Hepatocyte (in vitro differentiated cells): Measurements from ENCODE around the gene PTN. TPM values are rescaled to one million over a fixed set of nuclear protein-coding genes. Genes with fewer than 3 reads are reported as not detected.

Source experiments
- DNase-seq: peaks from one replicate; pipeline ENCODE4 v3.0.0-alpha.2; 2016; ENCODE audit warnings: low spot score
- H2AFZ ChIP-seq: fragments of 200-600 bp; sonication (generic); 2 replicates; pipeline ENCODE4 v1.6.0; 2016; ENCODE audit warnings: antibody characterized with exemption, mild to moderate bottlenecking
- H3K27ac ChIP-seq: fragments of 200-600 bp; sonication (generic); 2 replicates; pipeline ENCODE4 v1.5.1; 2016; ENCODE audit warnings: mild to moderate bottlenecking
- H3K27me3 ChIP-seq: fragments of 200-600 bp; sonication (generic); 2 replicates; pipeline ENCODE4 v1.6.1; 2016
- H3K36me3 ChIP-seq: fragments of 200-600 bp; sonication (generic); replicated peaks from 2 replicates; pipeline ENCODE4 v1.5.1; 2016; ENCODE audit warnings: low read depth; ENCODE audit not compliant: insufficient read depth
- H3K4me1 ChIP-seq: fragments of 200-600 bp; sonication (generic); 2 replicates; pipeline ENCODE4 v1.5.1; 2016; ENCODE audit warnings: mild to moderate bottlenecking, moderate library complexity; ENCODE audit not compliant: insufficient read depth
- H3K4me2 ChIP-seq: fragments of 200-600 bp; sonication (generic); 2 replicates; pipeline ENCODE4 v1.6.0; 2016
- H3K4me3 ChIP-seq: fragments of 200-600 bp; sonication (generic); 2 replicates; pipeline ENCODE4 v1.5.1; 2016; ENCODE audit warnings: mild to moderate bottlenecking
- H3K79me2 ChIP-seq: fragments of 200-600 bp; sonication (generic); 2 replicates; pipeline ENCODE4 v1.6.0; 2017; ENCODE audit warnings: mild to moderate bottlenecking
- H3K9me2 ChIP-seq: fragments of 200-600 bp; sonication (generic); replicated peaks from 2 replicates; pipeline ENCODE4 v1.6.0; 2017; ENCODE audit warnings: mild to moderate bottlenecking; ENCODE audit not compliant: insufficient read depth
- H3K9me3 ChIP-seq: fragments of 200-600 bp; sonication (generic); 2 replicates; pipeline ENCODE4 v1.5.1; 2016; ENCODE audit warnings: low read depth, mild to moderate bottlenecking
- H4K20me1 ChIP-seq: fragments of 200-600 bp; sonication (generic); 2 replicates; pipeline ENCODE4 v1.6.0; 2016; ENCODE audit warnings: mild to moderate bottlenecking; ENCODE audit not compliant: insufficient read depth, poor library complexity, severe bottlenecking
- CTCF ChIP-seq: fragments of 200-600 bp; sonication (generic); IDR thresholded peaks from 2 replicates; pipeline ENCODE4 v1.5.1; 2016; ENCODE audit warnings: antibody characterized with exemption, mild to moderate bottlenecking; ENCODE audit not compliant: poor library complexity
- EZH2 ChIP-seq: fragments of 200-600 bp; sonication (generic); IDR thresholded peaks from 2 replicates; pipeline ENCODE4 v1.6.1; 2016; ENCODE audit warnings: antibody characterized with exemption, mild to moderate bottlenecking, borderline replicate concordance
- EZH2phosphoT487 ChIP-seq: fragments of 200-600 bp; sonication (generic); IDR thresholded peaks from one replicate; pipeline ENCODE4 v1.6.1; 2018; ENCODE audit warnings: antibody characterized with exemption, mild to moderate bottlenecking, low read depth, moderate library complexity; ENCODE audit not compliant: unreplicated experiment, severe bottlenecking
- WGBS: methylation state at CpG from one replicate; pipeline ENCODE4 v1.1.6; 2016; ENCODE audit warnings: low lambda C conversion rate; ENCODE audit errors: missing lambda C conversion rate; 5-methylcytosine and 5-hydroxymethylcytosine counted together
- polyA plus RNA-seq: library from polyadenylated mRNA; unstranded; fragments of >200 nt; fragmentation: Nextera tagmentation; extraction: Ambion mirVana; gene quantifications from 2 replicates; pipeline ENCODE4 v1.2.1, GENCODE V29; 2016
- total RNA-seq: library from RNA; depleted of rRNA; stranded (reverse); fragments of >200 nt; gene quantifications from 2 replicates; pipeline ENCODE4 v1.2.3, GENCODE V29; 2014

The PTN gene
- total RNA-seq (63.5 and 66.9 TPM in 2 replicates), polyA plus RNA-seq (50.8 and 75.3 TPM in 2 replicates)

- DNase-seq, result peak; percentile 60
- Histone ChIP-seq H2AFZ (peak within 1 kb of the TSS; percentile 61), H3K27me3 (peaks cover 10% of the 10 kb centered on the region), H3K4me1 (no peaks in the 10 kb centered on the region), H3K27ac (peak within 1 kb of the TSS; percentile 78), H3K4me2 (peak within 1 kb of the TSS; percentile 76), H3K4me3 (peak within 1 kb of the TSS; percentile 53), H3K9me2 (no peaks in the 10 kb centered on the region), H4K20me1 (no peaks in the 10 kb centered on the region), H3K79me2 (no peaks in the 10 kb centered on the region), H3K36me3 (no peaks in the 10 kb centered on the region), H3K9me3 (no peaks in the 10 kb centered on the region)
- WGBS, result 2% methylated on average over 23 of the region's 23 CpGs
- TF ChIP-seq CTCF (no peak), EZH2 (no peak), EZH2phosphoT487 (no peak)
These were observed at the start of gene PTN for GRCh38 chr7:137343281-137343841. Gene PTN, minus strand, starts transcription at chr7:137343733. Its CDS starts 88,760 bp downstream, at chr7:137254973.

GRCh38 chr7:137390076-137390475 lies 46.5 kb upstream of the PTN start:
- TF ChIP-seq EZH2 (no peak), CTCF (no peak), EZH2phosphoT487 (no peak)

GRCh38 chr7:137388916-137389315 lies 45.4 kb upstream of the PTN start:
- no peaks in the 10 kb centered on the region for H4K20me1 ChIP-seq
- no peak overlapping the region for H3K27ac ChIP-seq
- H3K4me2 ChIP-seq, result no peak overlapping the region
- no peaks in the 10 kb centered on the region for H3K79me2 ChIP-seq
- TF ChIP-seq CTCF, result no peak
- TF ChIP-seq EZH2phosphoT487, result no peak
- no peak for TF ChIP-seq EZH2
- H3K9me3 ChIP-seq, result no peaks in the 10 kb centered on the region
- H2AFZ ChIP-seq, result no peak overlapping the region
- WGBS, result 62% methylated on average over 1 of the region's 1 CpG
- H3K27me3 ChIP-seq, result no peaks in the 10 kb centered on the region
- H3K4me1 ChIP-seq, result no peaks in the 10 kb centered on the region
- no peaks in the 10 kb centered on the region for H3K9me2 ChIP-seq
- no peak overlapping the region for H3K4me3 ChIP-seq
- H3K36me3 ChIP-seq, result no peaks in the 10 kb centered on the region
- no peak for DNase-seq

More at GRCh38 chr7:137390076-137390475, 46.5 kb upstream of the PTN start:
- H3K4me2 ChIP-seq, result no peak overlapping the region
- no peaks in the 10 kb centered on the region for H3K9me2 ChIP-seq
- H4K20me1 ChIP-seq, result no peaks in the 10 kb centered on the region
- DNase-seq, result peak; percentile 6
- no peak overlapping the region for H3K4me3 ChIP-seq
- no peaks in the 10 kb centered on the region for H3K79me2 ChIP-seq
- H3K9me3 ChIP-seq, result no peaks in the 10 kb centered on the region
- H3K27me3 ChIP-seq, result no peaks in the 10 kb centered on the region
- H2AFZ ChIP-seq, result no peak overlapping the region
- H3K27ac ChIP-seq, result peak overlapping the region; percentile 59
- no peaks in the 10 kb centered on the region for H3K4me1 ChIP-seq
- no peaks in the 10 kb centered on the region for H3K36me3 ChIP-seq
- WGBS, result 44% methylated on average over 1 of the region's 1 CpG
